ENCODE measurements around the gene PRR12.
"Not testable (repeated sequence)": the region's sequence is repeated elsewhere in the genome, so short reads cannot be mapped to it uniquely, and the experiment has no call there.

PRR12 gene

DNA sequence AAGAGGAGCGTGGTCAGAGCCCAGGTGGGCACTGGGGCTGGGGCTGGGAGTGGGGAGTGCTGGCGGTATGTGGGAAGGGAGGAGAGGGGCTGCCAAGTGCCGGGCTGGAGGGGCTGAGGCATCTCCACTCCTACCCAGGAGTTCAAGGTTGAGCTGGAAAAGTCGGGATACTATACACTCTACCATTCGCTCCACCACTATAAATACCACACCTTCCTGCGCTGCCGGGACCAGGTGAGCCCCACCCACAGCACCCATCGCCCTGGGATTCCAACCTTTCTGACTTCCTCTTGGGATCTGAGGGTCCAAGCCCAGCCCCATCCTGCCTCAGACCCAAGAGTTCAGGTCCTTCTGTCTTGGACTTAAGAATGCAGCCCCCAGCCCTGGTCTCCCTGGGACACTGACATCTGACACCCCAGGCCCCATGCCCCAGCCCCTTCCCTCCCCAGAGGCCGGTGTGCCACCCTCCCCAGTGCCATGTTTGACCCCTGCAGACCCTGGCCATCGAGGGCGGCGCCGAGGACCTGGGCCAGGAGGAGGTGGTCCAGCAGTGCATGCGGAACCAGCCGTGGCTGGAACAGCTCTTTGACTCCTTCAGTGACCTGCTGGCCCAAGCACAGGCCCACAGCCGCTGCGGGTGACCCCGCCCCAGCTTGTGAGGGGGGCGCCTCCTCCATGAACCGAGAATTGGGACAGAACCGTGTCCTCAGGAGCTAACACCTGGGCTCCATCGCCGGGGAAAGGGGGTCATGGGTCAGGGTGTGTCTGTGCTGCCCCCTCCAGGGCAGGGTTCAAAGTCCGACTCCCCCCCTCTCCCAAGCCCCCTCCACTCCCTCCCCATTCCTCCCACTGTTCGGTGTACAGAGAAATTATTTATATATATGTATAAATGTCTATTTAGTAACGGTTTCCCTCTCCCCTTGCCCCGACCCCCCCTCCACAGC lies 34.3 kb downstream of the PRR12 start:
- no peak for DNase-seq

GRCh38 chr19:49626226-49626625 lies 35.2 kb downstream of the PRR12 start:
- DNase-seq = no peak

GRCh38 chr19:49629659-49630058 lies 38.7 kb downstream of the PRR12 start:
- DNase-seq = no peak

DNA sequence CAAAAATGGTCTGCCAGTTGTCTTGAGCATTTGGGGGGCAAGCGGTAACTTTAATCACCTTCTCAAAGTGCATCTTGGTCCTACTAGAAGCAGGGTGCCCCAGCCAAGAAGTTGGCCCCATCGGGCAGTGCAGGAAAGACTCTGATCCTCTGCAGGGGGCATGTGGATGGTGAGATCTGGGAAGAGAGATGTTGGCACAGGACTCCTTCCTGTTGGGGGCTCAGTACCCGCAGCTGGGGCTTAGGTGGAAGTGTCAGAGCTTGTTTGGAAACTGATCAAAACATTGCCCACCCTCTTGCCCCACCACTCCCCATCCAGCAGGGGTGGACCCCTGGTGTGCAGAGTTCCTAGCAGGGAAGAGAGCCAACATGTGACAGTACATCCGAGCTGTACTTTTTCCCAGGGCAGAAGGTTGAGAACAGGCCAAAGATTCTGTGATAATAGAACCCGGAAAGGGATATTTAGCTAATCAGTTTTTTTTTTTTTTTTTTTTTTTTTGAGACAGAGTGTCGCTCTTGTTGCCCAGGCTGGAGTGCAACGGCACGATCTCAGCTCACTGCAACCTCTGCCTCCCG lies 40.1 kb downstream of the PRR12 start:
- DNase-seq = no peak

GRCh38 chr19:49631610-49632192 lies 40.7 kb downstream of the PRR12 start:
- no peak for DNase-seq

- no peak for DNase-seq
These were observed 41.6 kb downstream of the PRR12 start for GRCh38 chr19:49632576-49632975.

DNA sequence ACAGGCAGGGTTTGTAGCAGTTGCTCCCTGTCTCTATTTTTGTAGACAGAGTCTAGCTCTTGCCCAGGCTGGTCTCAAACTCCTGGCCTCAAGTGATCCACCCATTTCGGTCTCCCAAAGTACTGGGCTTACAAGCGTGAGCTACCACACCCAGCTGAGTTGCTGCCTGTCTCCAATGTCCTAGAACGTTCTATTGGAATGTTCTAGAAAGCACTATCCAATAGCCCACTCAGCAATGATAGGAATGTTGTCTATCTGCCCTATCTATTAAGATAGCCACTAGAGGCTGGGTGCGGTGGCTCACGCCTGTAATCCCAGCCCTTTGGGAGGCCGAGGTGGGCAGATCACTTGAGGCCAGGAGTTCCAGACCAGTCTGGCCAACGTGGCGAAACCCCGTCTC lies 42.3 kb downstream of the PRR12 start:
- DNase-seq = not testable (repeated sequence)

DNA sequence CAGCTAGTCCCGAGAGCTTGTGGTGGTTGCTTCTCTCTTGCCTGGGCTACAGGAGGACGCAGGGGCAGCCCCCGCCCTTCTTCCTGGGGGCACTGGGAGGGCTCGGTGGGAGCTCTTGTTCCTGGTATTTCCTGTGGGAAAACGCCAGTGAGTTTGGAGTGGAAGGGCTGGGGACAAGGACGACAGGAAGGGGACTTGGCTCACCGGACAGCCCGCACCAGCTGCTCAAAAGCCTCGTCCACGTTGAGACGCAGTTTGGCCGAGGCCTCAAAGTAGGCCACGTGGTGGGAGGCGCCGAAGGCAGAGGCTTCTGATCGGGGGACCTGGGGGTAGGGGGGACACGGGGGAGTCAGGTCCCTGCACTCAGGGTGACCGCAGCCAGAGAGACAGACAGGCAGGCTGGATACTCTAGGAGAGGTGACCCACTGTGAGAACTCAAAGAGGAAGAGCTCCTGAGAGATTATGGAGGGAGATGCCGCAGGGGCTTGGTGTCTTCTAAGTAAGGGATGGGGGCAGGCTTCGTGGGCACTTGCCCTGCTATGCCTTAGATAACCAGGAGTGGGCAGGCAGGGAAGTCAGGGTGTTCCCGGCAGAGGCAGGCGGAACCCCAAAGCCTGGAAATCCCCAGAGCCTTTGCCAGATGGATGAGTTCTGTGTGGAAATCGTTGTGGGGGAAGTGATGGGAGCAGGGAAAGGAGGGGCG lies 44.7 kb downstream of the PRR12 start:
- no peak for DNase-seq

GRCh38 chr19:49636233-49636932 lies 45.4 kb downstream of the PRR12 start:
- no peak for DNase-seq

GRCh38 chr19:49637821-49638738 lies 47.1 kb downstream of the PRR12 start:
- DNase-seq = no peak

DNA sequence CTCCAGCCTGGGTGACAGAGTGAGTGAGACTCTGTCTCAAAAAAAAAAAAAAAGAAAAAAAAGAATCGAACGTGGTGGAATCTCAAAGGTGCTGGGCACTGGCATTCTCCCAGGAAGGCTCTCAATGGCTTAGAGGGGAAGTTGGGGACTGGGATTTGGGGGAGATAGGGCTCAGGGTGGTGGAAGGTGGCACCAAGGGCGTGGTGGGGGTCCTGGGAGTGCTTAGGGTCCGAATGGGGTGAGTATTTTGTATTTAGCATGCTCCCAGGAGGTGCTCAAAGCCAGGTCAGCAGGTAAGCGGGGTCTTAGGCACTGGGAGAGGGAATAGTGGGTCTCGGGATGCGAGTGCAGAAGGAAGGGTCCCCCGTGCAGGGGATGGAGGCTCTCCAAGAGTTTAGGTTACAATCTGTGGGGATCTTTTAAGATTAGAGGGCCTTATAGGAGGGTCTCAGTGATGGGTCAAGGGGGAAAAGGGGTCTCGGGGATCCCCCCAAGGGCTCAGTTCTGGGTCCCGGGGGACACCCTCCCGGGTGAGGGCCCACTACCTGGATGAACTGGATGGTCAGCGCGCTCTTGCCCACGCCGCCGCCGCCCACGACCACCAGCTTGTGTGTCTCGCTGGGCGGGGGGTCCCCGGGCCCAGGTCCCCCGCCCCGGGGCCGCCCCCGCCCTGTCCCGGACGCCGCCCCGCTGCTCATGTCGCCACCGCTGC lies 48.6 kb downstream of the PRR12 start:
- DNase-seq = no peak

GRCh38 chr19:49640113-49640898 lies 49.3 kb downstream of the PRR12 start, which contains the start of gene RRAS:
TSS of gene RRAS (minus strand) at chr19:49640143. CDS start at chr19:49640098, 45 bp downstream.
- peak; percentile 100 for DNase-seq

- DNase-seq = peak; percentile 99
These were observed 50.9 kb downstream of the PRR12 start, which contains the start of gene SCAF1 for GRCh38 chr19:49641688-49642491. TSS of gene SCAF1 (plus strand) at chr19:49642209. CDS start at chr19:49645027, 2,818 bp downstream.

- no peak for DNase-seq
These were observed 51.6 kb downstream of the PRR12 start for GRCh38 chr19:49642492-49643035.

DNA sequence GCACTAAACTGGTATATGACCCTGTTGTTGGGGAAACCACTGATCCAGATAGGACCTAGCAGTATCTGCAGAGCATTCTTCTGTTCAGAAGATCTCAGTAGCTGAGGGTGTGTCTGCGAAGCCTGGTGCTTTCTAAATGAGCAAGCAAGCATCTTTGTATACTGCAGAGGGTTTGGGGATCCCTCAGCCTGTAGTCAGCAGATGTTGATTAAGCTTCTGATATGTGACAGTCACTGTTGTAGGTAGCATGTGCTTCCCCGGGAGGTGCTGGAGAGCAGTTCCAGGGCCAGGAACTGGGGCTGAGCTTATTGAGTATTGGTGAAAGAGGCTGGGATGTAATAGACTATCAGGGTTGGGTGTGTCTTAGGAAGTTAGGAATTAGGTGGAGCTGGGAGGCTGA lies 52.5 kb downstream of the PRR12 start:
- no peak for DNase-seq

DNA sequence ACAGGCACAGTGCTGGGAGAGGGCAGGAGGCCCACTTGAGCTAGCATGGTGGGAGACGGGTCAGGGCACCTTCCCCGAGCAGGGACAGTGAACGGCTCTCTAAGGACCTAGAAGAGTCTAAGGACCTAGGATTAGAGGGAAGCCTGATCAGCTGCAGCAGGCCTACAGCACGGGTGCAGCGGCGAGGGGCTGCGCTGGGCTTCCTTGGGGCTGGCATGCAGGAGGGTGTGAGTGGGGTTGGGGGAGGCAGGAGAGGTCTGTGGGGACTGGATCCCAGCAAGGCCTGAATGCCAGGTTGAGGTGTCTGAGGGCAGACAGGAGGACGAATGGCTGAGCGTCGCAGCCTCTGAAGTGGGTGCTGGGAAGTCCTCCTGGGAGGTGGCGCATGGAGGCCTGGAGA lies 54.6 kb downstream of the PRR12 start:
- DNase-seq = no peak

DNA sequence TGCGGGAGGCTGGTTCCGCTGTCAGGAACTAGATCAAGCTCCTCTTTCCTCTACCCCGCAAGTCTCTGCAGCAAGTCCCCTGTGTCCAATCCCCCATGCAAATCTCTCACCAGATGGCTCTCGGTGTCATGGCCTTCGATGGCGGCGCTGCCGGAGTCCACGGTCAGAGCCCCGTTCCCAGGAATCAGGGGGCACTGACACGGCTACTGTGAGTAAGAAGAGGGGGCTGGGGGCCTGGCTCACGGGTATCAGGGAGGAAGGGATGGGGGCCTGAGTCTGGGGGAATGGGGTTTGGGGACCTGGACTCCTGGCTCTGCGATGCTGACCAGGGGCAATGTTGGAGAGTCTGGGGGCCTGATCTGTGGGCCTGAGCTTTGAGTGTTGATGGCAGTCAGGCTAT lies 55.0 kb downstream of the PRR12 start:
- no peak for DNase-seq

- DNase-seq = no peak
These were observed 55.6 kb downstream of the PRR12 start for GRCh38 chr19:49646586-49646985.

Data from activated CD4-positive, CD25-positive, alpha-beta regulatory T cell treated with anti-CD3 and anti-CD28 coated beads, Interleukin-2, amount 50 U/mL, for 72 hours (primary cell).